Motor neuron (in vitro differentiated cells): ENCODE data around the gene MSRB1. TPM values are rescaled to one million over a fixed set of nuclear protein-coding genes. Genes with fewer than 3 reads are reported as not detected.
A peak's percentile ranks its signal among the peaks of the same experiment; 100 is the strongest.

Experiments used
- ATAC-seq, 8 experiments: fragments of 200-7000 bp; cut with Tn5 transposase; replicated peaks in 6 of 8; 2 replicates each; pipeline ENCODE4 v1.8.0; 2021; ENCODE audit warnings: mild to moderate bottlenecking in 8 of 8, moderate library complexity in 8 of 8
- H3K27ac ChIP-seq, 2 donors: fragments of 250-450 bp; sonication (Bioruptor Pico); 2 replicates each; pipeline ENCODE4 v1.9.0; 2021; ENCODE audit warnings: antibody characterized with exemption in 2 of 2, mild to moderate bottlenecking in 2 of 2, moderate library complexity in 1 of 2
- H3K4me1 ChIP-seq, 2 donors: fragments of 250-450 bp; sonication (Bioruptor Pico); replicated peaks in 1 of 2; 2 replicates each; pipeline ENCODE4 v1.6.1; 2021; ENCODE audit warnings: antibody characterized with exemption in 2 of 2, mild to moderate bottlenecking in 2 of 2, moderate library complexity in 1 of 2
- H3K4me3 ChIP-seq, 5 donors: fragments of 250-450 bp; sonication (Bioruptor Pico); 2 replicates each; pipeline ENCODE4 v1.9.0; 2021; ENCODE audit warnings: antibody characterized with exemption in 5 of 5, mild to moderate bottlenecking in 5 of 5, moderate library complexity in 4 of 5
- WGBS, 10 experiments: fragments of 450-650 bp; shearing (Covaris generic); methylation state at CpG; one replicate each; pipeline ENCODE4 v1.0.0; 2022; 5-methylcytosine and 5-hydroxymethylcytosine counted together
- in situ Hi-C, 9 experiments: fragments of 400-800 bp; cut with MboI; loops; one replicate each; pipeline ENCODE4 v1.15.0; 2021; ENCODE audit warnings: low sequenced_read_pairs in 9 of 9, low pct_unique_long_range_greater_than_20kb in 2 of 9; ENCODE audit not compliant: unreplicated experiment in 9 of 9
- total RNA-seq, 8 experiments: library from RNA; unstranded; fragments of 300-600 nt; gene quantifications; 2 replicates each; pipeline versions ENCODE4 v1.2.3 to v1.2.4, GENCODE V29; 2022

MSRB1 gene
- total RNA-seq, 8 experiments from 2014 or later, result 2.8 to 18.1 (median 6.3) TPM

GRCh38 chr16:1936945-1937479 lies 6.0 kb downstream of the MSRB1 start:
- 80 to 100% (median 93%) methylated on average over 3 to 7 of the region's 11 CpGs; no CpG with 5 or more reads in 2 of the 10 experiments for WGBS, 10 experiments
- no peak overlapping the region for H3K27ac ChIP-seq
- peaks cover 0 to 5% of the 10 kb centered on the region in 2 donors for H3K4me1 ChIP-seq
- in situ Hi-C loops, result no loop called here
- no peak overlapping the region for H3K4me3 ChIP-seq
- ATAC-seq, result no peak

GRCh38 chr16:1933097-1933661 lies 9.8 kb downstream of the MSRB1 start:
- no peak for ATAC-seq
- H3K4me3 ChIP-seq, result no peak overlapping the region
- in situ Hi-C loops, result no loop called here
- WGBS, 10 experiments, result 0 to 43% methylated on average over 1 to 4 of the region's 23 CpGs; no CpG with 5 or more reads in 8 of the 10 experiments
- H3K27ac ChIP-seq, result no peak overlapping the region
- H3K4me1 ChIP-seq, result peaks cover 2 to 5% of the 10 kb centered on the region in 2 donors

GRCh38 chr16:1932050-1933028 lies 10.7 kb downstream of the MSRB1 start:
- WGBS, 10 experiments, result 60 to 90% (median 68%) methylated on average over 1 to 7 of the region's 19 CpGs; no CpG with 5 or more reads in 4 of the 10 experiments
- Histone ChIP-seq H3K4me1 (peaks cover 2 to 5% of the 10 kb centered on the region in 2 donors), H3K4me3 (no peak overlapping the region), H3K27ac (no peak overlapping the region)
- peak in 3 of 8 experiments; percentile 7 to 55 (median 42) for ATAC-seq
- in situ Hi-C loops, result no loop called here

GRCh38 chr16:1930338-1930720 lies 12.7 kb downstream of the MSRB1 start:
- in situ Hi-C loops, result no loop called here
- Histone ChIP-seq H3K4me1 (peaks cover 2 to 11% of the 10 kb centered on the region in 2 donors), H3K27ac (no peak overlapping the region), H3K4me3 (no peak overlapping the region)
- WGBS, 10 experiments, result no CpG with 5 or more reads among the region's 10 CpGs
- ATAC-seq, result no peak

- Histone ChIP-seq H3K4me3 (peak overlapping the region; percentile 14 to 37 (median 26)), H3K4me1 (peaks cover 2 to 11% of the 10 kb centered on the region in 2 donors), H3K27ac (peak overlapping the region in 1 of 2 donors; percentile 32)
- ATAC-seq, result peak; percentile 84 to 95 (median 94)
- 20% methylated on average over 2 of the region's 70 CpGs; no CpG with 5 or more reads in 9 of the 10 experiments for WGBS, 10 experiments
- in situ Hi-C loops, result loop anchor here in 2 of 9 experiments (5.0 to 10.0 kb wide), 2 partner anchors 62 to 65 kb away; no protein-coding TSS in a partner anchor
Observed at GRCh38 chr16:1929578-1930337, 13.2 kb downstream of the MSRB1 start.

DNA sequence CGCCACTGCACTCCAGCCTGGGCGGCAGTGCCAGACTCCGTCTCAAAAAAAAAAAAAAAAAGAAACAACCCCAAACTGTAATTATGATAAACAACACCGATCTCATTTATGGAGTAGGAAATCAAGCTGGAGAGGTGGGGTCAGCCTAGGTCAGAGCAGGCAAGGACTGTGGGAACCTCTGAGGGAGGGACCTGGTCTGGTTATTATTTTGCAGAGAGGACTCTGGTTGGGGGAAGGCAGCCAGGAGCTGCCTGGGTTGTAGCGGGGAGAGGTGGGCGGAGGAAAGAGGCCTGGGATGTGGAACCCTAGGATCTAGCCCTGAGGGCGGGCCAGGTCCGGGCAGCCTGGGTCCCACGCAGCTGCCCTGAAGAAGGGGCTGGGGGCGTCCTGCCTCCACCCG lies 13.9 kb downstream of the MSRB1 start:
- peak overlapping the region; percentile 14 to 37 (median 26) for H3K4me3 ChIP-seq
- peak overlapping the region in 1 of 2 donors; percentile 32 for H3K27ac ChIP-seq
- peaks cover 2 to 11% of the 10 kb centered on the region in 2 donors for H3K4me1 ChIP-seq
- WGBS, 10 experiments, result 28 to 93% (median 80%) methylated on average over 3 to 4 of the region's 11 CpGs; no CpG with 5 or more reads in 6 of the 10 experiments
- in situ Hi-C loops, result loop anchor here in 2 of 9 experiments (5.0 to 10.0 kb wide), 2 partner anchors 62 to 64 kb away; no protein-coding TSS in a partner anchor
- ATAC-seq, result peak; percentile 30 to 61 (median 54)

DNA sequence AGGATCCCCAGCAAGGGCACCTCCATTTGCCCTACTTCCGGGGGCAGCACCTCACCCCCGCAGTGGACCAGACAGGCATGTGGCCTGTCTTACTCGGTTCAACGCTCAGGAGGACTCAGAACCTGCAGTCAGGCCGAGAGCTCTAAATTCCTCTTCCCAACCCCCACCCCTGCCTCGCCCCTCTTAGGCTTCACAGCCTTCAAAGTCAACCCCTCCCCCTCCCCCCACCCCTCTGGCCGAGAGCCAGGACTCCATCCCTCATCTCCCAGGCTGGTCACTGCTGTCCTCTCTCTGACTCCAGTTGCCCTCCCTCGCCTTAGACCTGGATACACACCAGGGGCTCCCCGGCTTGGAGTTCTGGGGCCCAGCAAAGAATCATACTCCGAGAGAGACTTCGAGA lies 16.7 kb downstream of the MSRB1 start:
- WGBS, 10 experiments, result 27 to 100% (median 40%) methylated on average over 1 to 3 of the region's 11 CpGs; no CpG with 5 or more reads in 7 of the 10 experiments
- Histone ChIP-seq H3K4me3 (no peak overlapping the region), H3K4me1 (peaks cover 2 to 15% of the 10 kb centered on the region in 2 donors), H3K27ac (no peak overlapping the region)
- ATAC-seq, result no peak
- in situ Hi-C loops, result loop anchor here in 2 of 9 experiments (5.0 to 10.0 kb wide), 2 partner anchors 59 to 61 kb away; no protein-coding TSS in a partner anchor

GRCh38 chr16:1924095-1924494 lies 18.9 kb downstream of the MSRB1 start:
- Histone ChIP-seq H3K4me3 (no peak overlapping the region), H3K27ac (no peak overlapping the region), H3K4me1 (peaks cover 1 to 15% of the 10 kb centered on the region in 2 donors)
- ATAC-seq, result no peak
- in situ Hi-C loops, result loop anchor here in 1 of 9 experiments (10.0 kb wide), 1 partner anchor 59 kb away; no protein-coding TSS in a partner anchor
- WGBS, 10 experiments, result 20 to 100% (median 92%) methylated on average over 1 to 5 of the region's 5 CpGs; no CpG with 5 or more reads in 5 of the 10 experiments

GRCh38 chr16:1923299-1924034 lies 19.5 kb downstream of the MSRB1 start:
- Histone ChIP-seq H3K4me3 (no peak overlapping the region), H3K4me1 (peaks cover 3 to 15% of the 10 kb centered on the region in 2 donors), H3K27ac (no peak overlapping the region)
- WGBS, 10 experiments, result 0% methylated on average over 2 of the region's 24 CpGs; no CpG with 5 or more reads in 9 of the 10 experiments
- ATAC-seq, result peak; percentile 55 to 97 (median 74)
- in situ Hi-C loops, result loop anchor here in 1 of 9 experiments (10.0 kb wide), 1 partner anchor 59 kb away; no protein-coding TSS in a partner anchor

DNA sequence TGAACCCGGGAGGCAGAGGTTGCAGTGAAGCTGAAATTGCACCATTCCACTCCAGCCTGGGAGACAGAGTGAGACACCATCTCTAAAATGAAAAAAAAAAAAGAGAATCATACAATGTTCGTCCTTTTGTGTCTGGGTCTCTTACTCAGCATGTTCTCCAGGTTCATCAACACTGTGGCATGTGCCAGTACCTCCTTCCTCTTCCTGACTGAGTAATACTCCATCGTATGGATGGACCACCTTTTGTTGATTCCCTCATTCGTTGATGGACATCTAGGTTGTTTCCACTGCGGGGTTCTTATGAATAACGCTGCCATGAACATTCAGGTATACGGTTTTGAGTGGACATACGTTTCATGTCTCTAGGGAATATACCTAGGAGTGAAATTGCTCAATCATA lies 20.6 kb downstream of the MSRB1 start:
- in situ Hi-C loops, result loop anchor here in 1 of 9 experiments (10.0 kb wide), 1 partner anchor 58 kb away; no protein-coding TSS in a partner anchor
- Histone ChIP-seq H3K4me3 (no peak overlapping the region), H3K4me1 (peaks cover 3 to 17% of the 10 kb centered on the region in 2 donors), H3K27ac (no peak overlapping the region)
- no peak for ATAC-seq
- 33 to 100% (median 78%) methylated on average over 1 to 8 of the region's 8 CpGs; no CpG with 5 or more reads in 2 of the 10 experiments for WGBS, 10 experiments

- Histone ChIP-seq H3K4me3 (no peak overlapping the region), H3K27ac (no peak overlapping the region), H3K4me1 (peaks cover 3 to 11% of the 10 kb centered on the region in 2 donors)
- peak; percentile 4 to 89 (median 86) for ATAC-seq
- 0 to 29% (median 9%) methylated on average over 2 to 12 of the region's 15 CpGs; no CpG with 5 or more reads in 4 of the 10 experiments for WGBS, 10 experiments
- in situ Hi-C loops, result loop anchor here in 1 of 9 experiments (10.0 kb wide), 1 partner anchor 56 kb away; no protein-coding TSS in a partner anchor
Observed at GRCh38 chr16:1920727-1921171, 22.2 kb downstream of the MSRB1 start.
